ENCODE measurements around the gene KLHL2.
"Not testable (repeated sequence)": the region's sequence is repeated elsewhere in the genome, so short reads cannot be mapped to it uniquely, and the experiment has no call there.

KLHL2 gene

GRCh38 chr4:165203541-165204461 is 3.6 kb upstream of the KLHL2 start:
- Histone ChIP-seq H3K36me3 (ENCODE audit: insufficient read depth, low read length) (no peaks in the 10 kb centered on the region), H3K9ac (ENCODE audit: low read length) (no peak overlapping the region), H3K4me1 (ENCODE audit: insufficient read depth, low read length) (peaks cover 15% of the 10 kb centered on the region), H3K27ac (ENCODE audit: low read depth, low read length) (no peak overlapping the region), H3K9me3 (ENCODE audit: low read length) (no peaks in the 10 kb centered on the region), H3K27me3 (ENCODE audit: control insufficient read depth in 1 of 2, insufficient read depth in 2 of 2, low read length in 2 of 2) (no peaks in the 10 kb centered on the region), H3K4me3 (ENCODE audit: low read depth in 1 of 2, low read length in 2 of 2) (no peak overlapping the region)

GRCh38 chr4:165204462-165204830 is 2.9 kb upstream of the KLHL2 start:
- H3K9me3 ChIP-seq (ENCODE audit: low read length), result no peaks in the 10 kb centered on the region
- H3K4me1 ChIP-seq (ENCODE audit: insufficient read depth, low read length), result peaks cover 20% of the 10 kb centered on the region
- no peaks in the 10 kb centered on the region for H3K36me3 ChIP-seq (ENCODE audit: insufficient read depth, low read length)
- H3K27ac ChIP-seq (ENCODE audit: low read depth, low read length), result no peak overlapping the region
- no peaks in the 10 kb centered on the region for H3K27me3 ChIP-seq (ENCODE audit: control insufficient read depth in 1 of 2, insufficient read depth in 2 of 2, low read length in 2 of 2)
- H3K4me3 ChIP-seq (ENCODE audit: low read depth in 1 of 2, low read length in 2 of 2), result no peak overlapping the region
- H3K9ac ChIP-seq (ENCODE audit: low read length), result no peak overlapping the region

GRCh38 chr4:165207016-165207430 is 338 bp upstream of the KLHL2 start:
- Histone ChIP-seq H3K36me3 (ENCODE audit: insufficient read depth, low read length) (no peaks in the 10 kb centered on the region), H3K27ac (ENCODE audit: low read depth, low read length) (peak overlapping the region; percentile 86), H3K9me3 (ENCODE audit: low read length) (no peaks in the 10 kb centered on the region), H3K27me3 (ENCODE audit: control insufficient read depth in 1 of 2, insufficient read depth in 2 of 2, low read length in 2 of 2) (no peaks in the 10 kb centered on the region), H3K4me3 (ENCODE audit: low read depth in 1 of 2, low read length in 2 of 2) (peak overlapping the region; percentile 62 to 92), H3K9ac (ENCODE audit: low read length) (peak overlapping the region; percentile 84), H3K4me1 (ENCODE audit: insufficient read depth, low read length) (peaks cover 20% of the 10 kb centered on the region)

GRCh38 chr4:165208221-165208652 is 876 bp downstream of the KLHL2 start:
- no peak overlapping the region for H3K27ac ChIP-seq (ENCODE audit: low read depth, low read length)
- no peaks in the 10 kb centered on the region for H3K27me3 ChIP-seq (ENCODE audit: control insufficient read depth in 1 of 2, insufficient read depth in 2 of 2, low read length in 2 of 2)
- no peaks in the 10 kb centered on the region for H3K36me3 ChIP-seq (ENCODE audit: insufficient read depth, low read length)
- peak overlapping the region; percentile 23 for H3K9ac ChIP-seq (ENCODE audit: low read length)
- peak overlapping the region; percentile 71 to 77 for H3K4me3 ChIP-seq (ENCODE audit: low read depth in 1 of 2, low read length in 2 of 2)
- peaks cover 20% of the 10 kb centered on the region for H3K4me1 ChIP-seq (ENCODE audit: insufficient read depth, low read length)
- H3K9me3 ChIP-seq (ENCODE audit: low read length), result no peaks in the 10 kb centered on the region

- Histone ChIP-seq H3K9ac (ENCODE audit: low read length) (no peak overlapping the region), H3K27ac (ENCODE audit: low read depth, low read length) (no peak overlapping the region)
These were observed 1.5 kb downstream of the KLHL2 start for GRCh38 chr4:165208741-165209388.

GRCh38 chr4:165209796-165210195 is 2.4 kb downstream of the KLHL2 start:
- H3K27me3 ChIP-seq (ENCODE audit: control insufficient read depth in 1 of 2, insufficient read depth in 2 of 2, low read length in 2 of 2), result no peaks in the 10 kb centered on the region
- H3K27ac ChIP-seq (ENCODE audit: low read depth, low read length), result no peak overlapping the region
- no peaks in the 10 kb centered on the region for H3K36me3 ChIP-seq (ENCODE audit: insufficient read depth, low read length)
- H3K9ac ChIP-seq (ENCODE audit: low read length), result no peak overlapping the region
- peaks cover 20% of the 10 kb centered on the region for H3K4me1 ChIP-seq (ENCODE audit: insufficient read depth, low read length)
- H3K4me3 ChIP-seq (ENCODE audit: low read depth in 1 of 2, low read length in 2 of 2), result no peak overlapping the region
- H3K9me3 ChIP-seq (ENCODE audit: low read length), result no peaks in the 10 kb centered on the region

More at GRCh38 chr4:165208741-165209388, 1.5 kb downstream of the KLHL2 start:
- Histone ChIP-seq H3K4me3 (ENCODE audit: low read depth in 1 of 2, low read length in 2 of 2) (peak overlapping the region in 1 of 2 donors; percentile 22), H3K9me3 (ENCODE audit: low read length) (no peaks in the 10 kb centered on the region), H3K36me3 (ENCODE audit: insufficient read depth, low read length) (no peaks in the 10 kb centered on the region), H3K4me1 (ENCODE audit: insufficient read depth, low read length) (peaks cover 20% of the 10 kb centered on the region), H3K27me3 (ENCODE audit: control insufficient read depth in 1 of 2, insufficient read depth in 2 of 2, low read length in 2 of 2) (no peaks in the 10 kb centered on the region)

- Histone ChIP-seq H3K27ac (ENCODE audit: low read depth, low read length) (no peak overlapping the region), H3K36me3 (ENCODE audit: insufficient read depth, low read length) (no peaks in the 10 kb centered on the region), H3K9ac (ENCODE audit: low read length) (no peak overlapping the region), H3K27me3 (ENCODE audit: control insufficient read depth in 1 of 2, insufficient read depth in 2 of 2, low read length in 2 of 2) (no peaks in the 10 kb centered on the region), H3K9me3 (ENCODE audit: low read length) (no peaks in the 10 kb centered on the region), H3K4me3 (ENCODE audit: low read depth in 1 of 2, low read length in 2 of 2) (no peak overlapping the region), H3K4me1 (ENCODE audit: insufficient read depth, low read length) (peaks cover 20% of the 10 kb centered on the region)
These were observed 3.2 kb downstream of the KLHL2 start for GRCh38 chr4:165210566-165210965.

- not testable (repeated sequence) for H3K9ac ChIP-seq (ENCODE audit: low read length); H3K27ac ChIP-seq (ENCODE audit: low read depth, low read length); H3K9me3 ChIP-seq (ENCODE audit: low read length); H3K27me3 ChIP-seq (ENCODE audit: control insufficient read depth in 1 of 2, insufficient read depth in 2 of 2, low read length in 2 of 2); H3K36me3 ChIP-seq (ENCODE audit: insufficient read depth, low read length); H3K4me3 ChIP-seq (ENCODE audit: low read depth in 1 of 2, low read length in 2 of 2)
- H3K4me1 ChIP-seq (ENCODE audit: insufficient read depth, low read length), result peaks cover 12% of the 10 kb centered on the region
These were observed 5.3 kb downstream of the KLHL2 start for GRCh38 chr4:165212647-165213046.

- not testable (repeated sequence) for H3K27ac ChIP-seq (ENCODE audit: low read depth, low read length); H3K27me3 ChIP-seq (ENCODE audit: control insufficient read depth in 1 of 2, insufficient read depth in 2 of 2, low read length in 2 of 2); H3K9me3 ChIP-seq (ENCODE audit: low read length); H3K4me3 ChIP-seq (ENCODE audit: low read depth in 1 of 2, low read length in 2 of 2); H3K4me1 ChIP-seq (ENCODE audit: insufficient read depth, low read length); H3K9ac ChIP-seq (ENCODE audit: low read length); H3K36me3 ChIP-seq (ENCODE audit: insufficient read depth, low read length)
These were observed 6.0 kb downstream of the KLHL2 start for GRCh38 chr4:165213404-165213803.

GRCh38 chr4:165213991-165214709 is 6.8 kb downstream of the KLHL2 start:
- not testable (repeated sequence) for H3K27ac ChIP-seq (ENCODE audit: low read depth, low read length); H3K9me3 ChIP-seq (ENCODE audit: low read length); H3K36me3 ChIP-seq (ENCODE audit: insufficient read depth, low read length); H3K4me3 ChIP-seq (ENCODE audit: low read depth in 1 of 2, low read length in 2 of 2); H3K27me3 ChIP-seq (ENCODE audit: control insufficient read depth in 1 of 2, insufficient read depth in 2 of 2, low read length in 2 of 2); H3K9ac ChIP-seq (ENCODE audit: low read length); H3K4me1 ChIP-seq (ENCODE audit: insufficient read depth, low read length)

GRCh38 chr4:165215034-165215751 is 7.8 kb downstream of the KLHL2 start:
- H3K9ac ChIP-seq (ENCODE audit: low read length); H3K27me3 ChIP-seq (ENCODE audit: control insufficient read depth in 1 of 2, insufficient read depth in 2 of 2, low read length in 2 of 2); H3K4me3 ChIP-seq (ENCODE audit: low read depth in 1 of 2, low read length in 2 of 2); H3K27ac ChIP-seq (ENCODE audit: low read depth, low read length); H3K4me1 ChIP-seq (ENCODE audit: insufficient read depth, low read length); H3K9me3 ChIP-seq (ENCODE audit: low read length); H3K36me3 ChIP-seq (ENCODE audit: insufficient read depth, low read length): not testable (repeated sequence)

Measured in muscle layer of colon (tissue), 2 donors.